HepG2 (cell line): ENCODE measurements around the gene DPAGT1. TPM values are rescaled to one million over a fixed set of nuclear protein-coding genes. Genes with fewer than 3 reads are reported as not detected.

Source experiments
- DPF2 ChIP-seq: sonication (generic); formaldehyde crosslinking; IDR thresholded peaks from 2 replicates; pipeline ENCODE4 v1.4.0; 2020; ENCODE audit warnings: mild to moderate bottlenecking, low read depth, missing genetic modification reagents, borderline replicate concordance
- ERF ChIP-seq: IDR thresholded peaks from 2 replicates; pipeline ENCODE4 v1.6.1; 2018; ENCODE audit warnings: missing biosample characterization, missing genetic modification reagents
- ESRRA ChIP-seq: sonication (generic); formaldehyde crosslinking; IDR thresholded peaks from 2 replicates; pipeline ENCODE4 v1.5.1; 2020; ENCODE audit warnings: mild to moderate bottlenecking, low read depth, missing genetic modification reagents
- FOXA1 ChIP-seq, 2 experiments: fragments of 450-650 bp in 1 of 2; sonication (generic) in 1 of 2; formaldehyde crosslinking in 1 of 2; IDR thresholded peaks; 2 replicates each; pipeline versions ENCODE4 v1.4.0 to v1.6.1; 2016 to 2020; ENCODE audit warnings: missing genetic modification reagents in 1 of 2
- GABPB1 ChIP-seq: IDR thresholded peaks from 2 replicates; pipeline ENCODE4 v1.6.1; 2016; ENCODE audit warnings: mild to moderate bottlenecking, missing genetic modification reagents, moderate library complexity, missing compliant biosample characterization
- HBP1 ChIP-seq: IDR thresholded peaks from 2 replicates; pipeline ENCODE4 v1.6.1; 2016; ENCODE audit warnings: low read depth, control low read depth
- IRF2 ChIP-seq: IDR thresholded peaks from 2 replicates; pipeline ENCODE4 v1.6.1; 2018; ENCODE audit warnings: missing genetic modification reagents, missing compliant biosample characterization
- LRRFIP1 ChIP-seq: sonication (generic); formaldehyde crosslinking; conservative IDR thresholded peaks from 2 replicates; pipeline ENCODE4 v1.4.0; 2020; ENCODE audit warnings: missing genetic modification reagents
- PHB2 ChIP-seq: fragments of 450-650 bp; IDR thresholded peaks from 2 replicates; pipeline ENCODE4 v1.6.1; 2018; ENCODE audit not compliant: partially characterized antibody
- RELA ChIP-seq: sonication (generic); formaldehyde crosslinking; IDR thresholded peaks from 2 replicates; pipeline ENCODE4 v1.4.0; 2020; ENCODE audit warnings: missing genetic modification reagents
- SAP130 ChIP-seq: IDR thresholded peaks from 2 replicates; pipeline ENCODE4 v1.6.1; 2016; ENCODE audit warnings: low read depth
- STAG1 ChIP-seq: sonication (generic); formaldehyde crosslinking; IDR thresholded peaks from 2 replicates; pipeline ENCODE4 v1.4.0; 2020; ENCODE audit warnings: missing genetic modification reagents
- YY1 ChIP-seq: IDR thresholded peaks from 2 replicates; pipeline ENCODE4 v1.6.1; 2011; ENCODE audit warnings: low read length, low read depth, moderate library complexity, mild to moderate bottlenecking; ENCODE audit not compliant: insufficient read depth, insufficient replicate concordance
- ZBTB38 ChIP-seq: sonication (generic); formaldehyde crosslinking; IDR thresholded peaks from 2 replicates; pipeline ENCODE4 v1.5.1; 2020; ENCODE audit warnings: mild to moderate bottlenecking, missing genetic modification reagents
- ZBTB46 ChIP-seq: sonication (generic); formaldehyde crosslinking; IDR thresholded peaks from 2 replicates; pipeline ENCODE4 v1.4.0; 2020; ENCODE audit warnings: mild to moderate bottlenecking, missing genetic modification reagents, borderline replicate concordance
- ZNF33A ChIP-seq: sonication (generic); formaldehyde crosslinking; IDR thresholded peaks from 2 replicates; pipeline ENCODE4 v1.5.1; 2020; ENCODE audit warnings: missing genetic modification reagents, mild to moderate bottlenecking, moderate library complexity, borderline replicate concordance
- ZNF441 ChIP-seq: sonication (generic); formaldehyde crosslinking; IDR thresholded peaks from 2 replicates; pipeline ENCODE4 v1.7.0; 2021; ENCODE audit warnings: missing genetic modification reagents, borderline replicate concordance
- ZNF839 ChIP-seq: sonication (generic); formaldehyde crosslinking; IDR thresholded peaks from 2 replicates; pipeline ENCODE4 v1.4.0; 2020; ENCODE audit warnings: missing genetic modification reagents, mild to moderate bottlenecking, borderline replicate concordance
- polyA plus RNA-seq, 8 experiments: library from polyadenylated mRNA; depleted of rRNA in 3 of 8; stranded (reverse) in 7 of 8; unstranded in 1 of 8; fragments of >200 nt; fragmentation: Illumina TruSeq in 4 of 8; extraction: Trizol in 4 of 8; gene quantifications; 2 replicates each; pipeline versions ENCODE4 v1.2.1 to v1.2.3, GENCODE V29; 2011 to 2016; ENCODE audit warnings: low read depth in 4 of 8, missing spikeins in 1 of 8, mixed read lengths in 1 of 8; ENCODE audit not compliant: insufficient read depth in 1 of 8
- total RNA-seq, 5 experiments: library from RNA; depleted of rRNA; stranded (reverse); fragments of >200 nt; fragmentation: Illumina TruSeq; extraction: Trizol; gene quantifications; 2 replicates each; pipeline ENCODE4 v1.2.3, GENCODE V29; 2016; ENCODE audit warnings: low read depth in 1 of 5
- TF ChIP-seq, protein P1 (sequence below): sonication (generic); formaldehyde crosslinking; IDR thresholded peaks from 2 replicates; pipeline ENCODE4 v1.5.0; 2020; ENCODE audit warnings: mild to moderate bottlenecking, missing genetic modification reagents, moderate library complexity

The DPAGT1 gene
- total and polyA plus RNA-seq, 2 of the 13 experiments (the other 11 are each of a cell fraction or from before 2014, with no cell fraction given), result 37.6 to 70.7 TPM

DNA sequence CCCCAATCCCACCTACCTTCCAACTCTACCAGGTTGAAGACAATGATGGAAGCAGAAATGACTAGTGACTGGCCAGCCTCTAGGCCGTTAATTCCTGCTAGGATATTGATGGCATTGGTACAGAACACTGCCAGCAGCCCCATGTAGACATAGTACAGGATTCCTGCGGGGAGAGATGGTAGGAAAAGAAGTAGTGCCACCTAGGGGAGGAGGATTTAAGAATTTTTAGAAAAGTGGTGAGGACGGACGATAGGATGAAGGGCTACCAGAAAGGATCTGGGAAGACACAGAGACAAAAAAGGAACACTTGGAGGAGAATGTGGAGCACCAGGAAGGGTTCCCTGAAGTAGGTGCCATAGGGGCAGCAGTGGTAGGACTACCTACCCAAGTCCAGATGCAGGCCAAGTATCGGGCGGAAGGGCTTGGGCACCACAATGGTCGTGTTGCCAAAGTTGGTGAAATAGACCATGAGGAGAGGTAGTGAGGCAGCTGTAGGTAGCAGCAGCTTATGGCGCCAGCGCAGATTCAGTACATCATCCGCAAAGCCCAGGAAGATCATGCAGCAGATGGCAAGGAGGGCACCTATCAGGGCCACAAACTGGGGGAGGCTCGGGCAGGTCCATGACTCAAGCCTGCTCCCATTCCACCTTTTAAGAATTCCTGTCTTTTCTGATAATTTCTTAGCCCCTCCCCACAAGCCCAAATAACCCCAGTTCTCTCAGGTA lies 1.2 kb downstream of the DPAGT1 start (continued):
- TF ChIP-seq ZBTB46 (CRISPR knock-in tag), result no peak
- no peak for TF ChIP-seq DPF2 (CRISPR knock-in tag)
- TF ChIP-seq SAP130, result peak; percentile 54; the same call in 1 of the 2 replicates
- no peak for TF ChIP-seq FOXA1 (IDR thresholded peaks at IDR 0.05)
- peak; percentile 67 for TF ChIP-seq FOXA1 (CRISPR knock-in tag; IDR thresholded peaks at IDR 0.05)
- TF ChIP-seq IRF2 (CRISPR knock-in tag), result 0 out of 2 replicates have a peak, but pooled peaks have one; percentile 13
- no peak for TF ChIP-seq PHB2
- TF ChIP-seq HBP1 (CRISPR knock-in tag), result no peak
- TF ChIP-seq RELA (CRISPR knock-in tag), result no peak
- TF ChIP-seq LRRFIP1 (CRISPR knock-in tag), result no peak
- no peak for TF ChIP-seq GABPB1 (CRISPR knock-in tag)
- TF ChIP-seq, protein P1, sequence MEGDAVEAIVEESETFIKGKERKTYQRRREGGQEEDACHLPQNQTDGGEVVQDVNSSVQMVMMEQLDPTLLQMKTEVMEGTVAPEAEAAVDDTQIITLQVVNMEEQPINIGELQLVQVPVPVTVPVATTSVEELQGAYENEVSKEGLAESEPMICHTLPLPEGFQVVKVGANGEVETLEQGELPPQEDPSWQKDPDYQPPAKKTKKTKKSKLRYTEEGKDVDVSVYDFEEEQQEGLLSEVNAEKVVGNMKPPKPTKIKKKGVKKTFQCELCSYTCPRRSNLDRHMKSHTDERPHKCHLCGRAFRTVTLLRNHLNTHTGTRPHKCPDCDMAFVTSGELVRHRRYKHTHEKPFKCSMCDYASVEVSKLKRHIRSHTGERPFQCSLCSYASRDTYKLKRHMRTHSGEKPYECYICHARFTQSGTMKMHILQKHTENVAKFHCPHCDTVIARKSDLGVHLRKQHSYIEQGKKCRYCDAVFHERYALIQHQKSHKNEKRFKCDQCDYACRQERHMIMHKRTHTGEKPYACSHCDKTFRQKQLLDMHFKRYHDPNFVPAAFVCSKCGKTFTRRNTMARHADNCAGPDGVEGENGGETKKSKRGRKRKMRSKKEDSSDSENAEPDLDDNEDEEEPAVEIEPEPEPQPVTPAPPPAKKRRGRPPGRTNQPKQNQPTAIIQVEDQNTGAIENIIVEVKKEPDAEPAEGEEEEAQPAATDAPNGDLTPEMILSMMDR (CRISPR knock-in tag), result peak; percentile 73
- TF ChIP-seq ESRRA, result no peak
- no peak for TF ChIP-seq ZNF441 (CRISPR knock-in tag)
- no peak for TF ChIP-seq ERF (CRISPR knock-in tag)
- 0 out of 2 replicates have a peak, but pooled peaks have one; percentile 42 for TF ChIP-seq ZNF839 (CRISPR knock-in tag)
- TF ChIP-seq ZBTB38 (CRISPR knock-in tag), result 0 out of 2 replicates have a peak, but pooled peaks have one; percentile 37
- no peak for TF ChIP-seq ZNF33A (CRISPR knock-in tag)
- no peak for TF ChIP-seq YY1
- peak; percentile 51 for TF ChIP-seq STAG1
